GM19023 (cell line): Measurements from ENCODE around the gene TMEM233.
"Not testable (repeated sequence)": the region's sequence is repeated elsewhere in the genome, so short reads cannot be mapped to it uniquely, and the experiment has no call there.

ENCODE experiments used
- ATAC-seq: cut with Tn5 transposase; IDR thresholded peaks from one replicate; pipeline ENCODE4 v1.9.1; 2021; ENCODE audit warnings: mild to moderate bottlenecking, moderate library complexity; ENCODE audit not compliant: unreplicated experiment

Gene TMEM233

DNA sequence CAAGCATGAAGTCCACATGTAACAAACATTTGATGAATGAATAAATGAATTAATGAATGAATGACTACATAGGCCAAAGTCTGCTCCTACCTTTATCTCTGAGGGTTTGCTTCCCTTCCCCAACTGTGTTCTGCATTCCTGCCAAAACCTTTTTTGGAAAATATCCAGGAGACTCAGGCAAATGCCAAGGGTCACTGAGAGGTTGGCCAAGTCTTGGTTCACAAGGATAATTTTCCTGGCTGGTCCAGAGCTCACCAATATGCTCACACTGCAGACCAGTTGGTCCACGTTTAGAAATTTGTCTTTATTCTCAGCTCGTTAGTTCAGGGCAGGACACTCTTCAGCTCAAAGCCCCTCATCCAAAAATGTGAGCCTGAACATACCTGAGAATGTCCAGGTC is 10.2 kb downstream of the TMEM233 start:
- no peak for ATAC-seq

DNA sequence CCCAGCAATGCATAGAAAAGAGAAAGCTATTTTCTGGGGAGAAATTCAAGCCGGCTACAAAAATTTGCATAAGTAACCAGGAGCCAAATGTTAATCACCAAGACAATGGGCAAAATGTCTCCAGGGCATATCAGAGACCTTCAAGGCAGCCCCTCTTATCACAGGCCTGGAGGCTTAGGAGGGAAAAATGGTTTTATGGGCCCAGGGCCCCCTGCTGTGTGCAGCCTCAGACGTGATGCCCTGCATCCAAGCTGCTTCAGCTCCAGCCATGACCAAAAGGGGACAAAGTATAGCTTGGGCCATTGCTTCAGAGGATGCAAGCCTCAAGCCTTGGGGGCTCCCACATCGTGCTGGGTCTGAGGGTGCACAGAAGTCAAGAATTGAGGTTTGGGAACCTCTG is 15.8 kb downstream of the TMEM233 start:
- no peak for ATAC-seq

DNA sequence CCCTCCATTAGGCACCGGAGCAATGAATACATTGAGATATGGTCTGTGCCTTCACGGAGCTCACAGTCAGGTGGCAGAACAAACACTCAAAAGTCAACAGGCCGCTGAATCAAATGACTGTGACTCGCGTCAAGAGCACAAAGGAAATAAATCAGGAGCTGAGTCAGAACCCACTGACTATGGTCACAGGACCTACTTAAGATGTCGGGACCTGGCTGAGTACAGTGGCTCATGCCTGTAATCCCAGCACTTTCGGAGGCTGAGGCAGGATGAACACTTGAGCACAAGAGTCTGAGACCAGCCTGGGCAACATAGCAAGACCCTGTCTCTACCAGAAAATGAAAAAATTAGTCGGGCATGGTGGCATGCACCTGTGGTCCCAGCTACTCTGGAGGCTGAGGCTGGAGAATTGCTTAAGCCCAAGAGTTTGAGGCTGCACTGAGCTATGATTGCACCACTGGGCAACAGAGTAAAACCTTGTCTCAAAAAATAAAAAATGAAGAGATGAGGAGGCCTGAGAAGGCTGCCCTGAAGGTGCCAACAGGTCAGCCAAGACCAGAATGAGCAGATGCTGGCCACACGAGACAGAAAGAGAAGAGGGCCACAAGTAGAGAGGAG is 19.9 kb downstream of the TMEM233 start:
- ATAC-seq, result no peak

DNA sequence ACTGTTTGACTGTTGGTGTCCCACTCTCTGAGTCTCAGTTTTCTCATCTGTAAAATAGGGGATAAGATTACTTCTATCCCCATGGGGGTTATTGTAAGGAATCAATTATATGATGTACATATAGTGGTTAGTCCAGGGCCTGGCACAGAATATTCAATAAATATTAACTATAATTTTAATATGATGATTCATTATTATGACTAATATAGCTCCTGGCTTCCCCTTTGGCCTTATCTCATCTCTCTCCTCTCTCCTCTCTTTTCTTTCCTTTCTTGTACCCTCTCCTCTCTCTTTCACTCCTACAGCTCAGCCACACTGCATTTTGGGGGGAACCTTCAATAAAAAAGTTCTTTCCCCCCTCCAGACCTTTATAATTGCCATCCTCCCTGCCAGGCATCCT is 21.1 kb downstream of the TMEM233 start:
- ATAC-seq, result no peak

DNA sequence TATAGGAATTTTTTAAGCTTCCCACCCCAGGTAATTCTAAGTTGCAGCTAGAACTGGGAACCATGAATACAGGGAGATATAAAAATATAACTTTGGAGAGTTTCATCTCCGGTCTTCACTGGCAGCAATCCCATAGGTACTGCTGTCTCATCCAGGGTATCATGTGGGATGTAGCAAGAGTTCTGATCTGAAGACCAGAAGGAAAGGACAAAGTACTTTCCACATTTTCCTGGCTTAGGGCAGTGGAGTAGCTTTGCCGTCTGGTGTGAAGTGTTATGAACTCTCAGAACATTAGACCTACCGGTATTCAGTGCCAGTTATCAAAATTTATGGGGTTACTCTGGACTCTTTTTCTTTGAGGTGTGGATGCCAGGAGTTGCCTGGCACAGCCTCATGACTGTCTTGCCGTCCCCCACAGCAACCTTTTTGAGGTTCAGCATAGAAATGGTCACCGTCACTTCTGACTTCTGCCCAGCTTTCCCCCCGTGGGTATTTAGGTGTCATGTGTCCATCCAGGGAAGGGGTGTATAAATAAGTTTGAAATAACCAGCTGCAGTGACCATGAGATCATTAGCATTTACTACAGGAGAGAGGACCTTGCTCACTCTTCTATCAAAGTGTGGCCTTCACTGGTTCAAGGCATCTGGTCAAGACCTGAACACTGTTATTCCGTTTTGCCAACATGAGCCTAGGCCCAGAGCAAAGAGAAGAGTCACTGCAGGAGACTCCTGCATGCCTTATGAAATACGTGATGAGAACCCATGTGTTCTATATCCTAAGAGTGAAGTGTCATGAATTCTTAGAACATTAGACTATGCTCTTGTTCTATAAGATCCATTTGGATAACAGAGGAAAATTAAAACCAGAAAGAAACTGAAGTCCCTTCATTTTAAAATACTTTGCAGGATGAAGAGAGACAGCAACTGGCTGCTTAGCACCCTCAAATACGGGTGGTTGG is 22.2 kb downstream of the TMEM233 start:
- no peak for ATAC-seq

DNA sequence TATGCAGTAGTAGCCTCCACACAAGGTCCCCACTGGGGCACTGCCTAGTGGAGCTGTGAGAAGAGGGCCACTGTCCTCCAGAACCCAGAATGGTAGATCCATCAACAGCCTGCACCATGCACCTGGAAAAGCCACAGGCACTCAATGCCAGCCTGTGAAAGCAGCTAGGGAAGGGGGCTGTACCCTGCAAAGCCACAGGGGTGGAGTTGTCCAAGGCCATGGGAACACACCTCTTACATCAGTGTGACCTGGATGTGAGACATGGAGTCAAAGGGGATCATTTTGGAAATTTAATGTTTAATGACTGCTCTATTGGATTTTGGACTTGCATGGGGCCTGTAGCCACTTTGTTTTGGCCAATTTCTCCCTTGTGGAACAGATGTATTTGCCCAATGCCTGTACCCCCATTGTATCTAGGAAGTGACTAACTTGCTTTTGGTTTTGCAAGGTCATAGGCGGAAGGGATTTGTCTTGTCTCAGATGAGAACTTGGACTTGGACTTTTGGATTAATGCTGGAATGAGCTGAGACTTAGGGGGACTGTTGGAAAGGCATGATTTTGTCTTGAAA is 24.8 kb downstream of the TMEM233 start:
- ATAC-seq, result not testable (repeated sequence)

DNA sequence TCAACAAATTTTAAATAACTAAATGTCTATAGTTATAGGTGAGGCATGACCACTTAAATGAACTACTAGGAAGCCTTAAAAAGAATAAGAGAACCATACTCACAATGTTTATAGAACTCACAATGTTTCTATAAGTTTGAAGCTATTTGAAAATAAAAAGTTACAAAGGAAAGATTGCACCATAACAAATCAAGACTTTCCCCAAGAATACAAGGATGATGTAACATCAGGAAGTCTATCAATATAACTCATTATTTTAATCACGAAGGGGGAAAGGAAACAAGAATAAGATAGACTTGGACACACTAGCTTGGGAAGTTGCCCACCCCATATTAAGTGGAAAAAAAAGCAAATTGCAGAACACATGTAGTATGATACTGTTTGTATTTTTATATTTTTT is 26.9 kb downstream of the TMEM233 start:
- ATAC-seq, result no peak

DNA sequence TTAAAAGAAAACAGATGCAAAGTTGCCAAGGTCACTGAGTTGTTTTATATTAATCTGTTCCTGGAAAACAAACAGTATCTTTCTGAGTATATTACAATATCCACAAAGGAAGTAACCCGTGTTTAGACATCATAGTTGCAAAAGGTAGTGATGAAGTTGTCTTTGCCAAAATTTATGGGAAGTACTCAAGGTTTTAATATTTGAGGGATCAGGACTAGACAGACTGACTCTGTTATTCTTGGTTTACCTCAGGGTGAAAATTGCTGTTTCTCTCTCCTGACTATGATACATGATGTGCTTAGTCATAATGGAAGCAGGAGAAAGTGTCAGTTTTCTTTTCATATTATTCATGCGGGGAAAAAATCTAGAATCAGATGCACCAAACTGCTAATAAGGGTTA is 28.3 kb downstream of the TMEM233 start:
- ATAC-seq, result no peak

DNA sequence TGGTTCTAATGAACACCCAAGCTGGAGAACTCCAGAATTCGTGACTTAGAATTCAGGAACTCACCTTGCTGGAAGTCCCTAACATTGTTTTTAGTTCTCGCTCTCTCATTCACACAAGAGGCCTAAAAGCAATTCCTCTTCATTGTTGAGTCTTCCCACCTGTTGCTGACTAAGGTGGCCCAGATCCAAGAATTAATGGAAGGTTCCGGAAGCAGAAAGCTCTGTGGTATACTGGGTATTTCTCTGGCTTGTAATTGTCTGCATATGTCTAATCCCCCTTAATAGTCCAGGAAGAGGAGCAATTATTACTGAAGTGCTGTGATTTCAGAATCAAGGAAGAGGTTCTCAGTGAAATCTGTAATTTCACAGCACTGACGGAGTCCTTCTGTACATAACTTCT is 31.4 kb downstream of the TMEM233 start:
- ATAC-seq, result no peak

DNA sequence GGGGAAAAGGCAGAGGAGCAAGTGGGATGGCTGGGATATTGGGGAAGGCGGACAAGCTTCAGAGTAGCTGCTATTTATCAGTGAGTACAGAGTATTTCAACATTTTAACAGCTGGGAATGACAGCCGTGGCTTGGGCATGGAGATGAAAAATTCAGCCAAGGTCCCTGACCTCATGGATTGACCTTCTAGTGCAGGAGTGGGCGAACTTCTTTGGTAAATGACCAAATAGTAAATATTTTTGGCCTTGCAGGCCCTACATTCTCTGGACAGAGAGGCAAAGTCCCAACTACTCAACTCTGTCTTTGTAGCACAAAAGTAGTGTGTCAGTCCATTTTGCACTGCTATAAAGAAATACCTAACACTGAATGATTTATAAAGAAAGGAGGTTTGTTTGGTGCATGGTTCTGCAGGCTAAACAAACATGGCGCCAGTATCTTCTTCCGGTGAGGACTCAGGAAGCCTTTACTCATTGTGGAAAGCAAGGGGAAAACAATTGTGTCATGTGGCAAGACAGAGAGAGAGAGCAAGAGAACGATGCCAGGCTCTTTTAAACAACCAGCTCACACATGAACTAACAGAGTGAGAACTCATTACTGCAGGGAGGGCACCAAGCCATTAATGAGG is 33.6 kb downstream of the TMEM233 start:
- ATAC-seq, result no peak

DNA sequence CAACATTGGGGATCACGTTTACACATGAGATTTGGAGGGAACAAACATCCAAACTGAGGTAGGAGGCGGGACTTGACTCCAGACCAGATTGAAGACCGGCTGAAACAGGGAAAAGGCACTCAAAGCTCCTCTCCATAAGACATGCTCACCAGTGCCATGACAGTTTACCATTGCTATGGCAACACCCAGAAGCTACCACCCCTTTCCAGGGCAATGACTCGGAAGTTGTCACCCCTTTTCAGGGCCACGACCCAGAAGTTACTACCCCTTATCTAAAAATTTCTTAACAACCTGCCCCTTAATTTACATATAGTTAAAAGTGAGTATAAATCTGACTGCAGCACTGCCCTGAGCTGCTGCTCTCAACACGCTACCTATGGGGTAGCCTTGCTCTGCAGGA is 34.1 kb downstream of the TMEM233 start:
- no peak for ATAC-seq

DNA sequence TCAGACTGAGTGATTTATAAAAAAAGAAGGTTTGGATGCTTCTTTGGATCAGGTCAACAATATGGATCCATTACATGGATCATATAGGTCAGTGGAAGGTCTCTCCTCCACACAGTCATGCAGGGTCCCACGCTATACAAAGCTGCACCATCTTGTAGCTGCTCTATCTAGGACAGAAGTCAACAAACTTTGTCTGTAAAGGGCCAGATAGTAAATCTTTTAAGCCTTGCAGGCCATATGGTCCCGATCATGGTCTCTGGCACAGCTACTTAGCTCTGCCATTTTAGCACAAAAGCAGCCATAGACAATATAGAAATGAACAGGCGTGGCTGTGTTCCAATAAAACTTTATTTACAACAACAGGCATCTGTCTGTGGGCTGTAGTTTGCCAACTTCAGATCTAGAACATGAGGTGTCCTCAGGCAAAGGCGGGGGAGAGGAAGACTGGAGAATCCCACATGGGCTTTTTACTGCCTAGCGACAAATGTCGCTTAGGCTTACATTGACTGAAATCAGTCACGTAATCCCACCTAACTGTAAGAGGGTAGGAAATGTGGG is 36.7 kb downstream of the TMEM233 start:
- no peak for ATAC-seq

DNA sequence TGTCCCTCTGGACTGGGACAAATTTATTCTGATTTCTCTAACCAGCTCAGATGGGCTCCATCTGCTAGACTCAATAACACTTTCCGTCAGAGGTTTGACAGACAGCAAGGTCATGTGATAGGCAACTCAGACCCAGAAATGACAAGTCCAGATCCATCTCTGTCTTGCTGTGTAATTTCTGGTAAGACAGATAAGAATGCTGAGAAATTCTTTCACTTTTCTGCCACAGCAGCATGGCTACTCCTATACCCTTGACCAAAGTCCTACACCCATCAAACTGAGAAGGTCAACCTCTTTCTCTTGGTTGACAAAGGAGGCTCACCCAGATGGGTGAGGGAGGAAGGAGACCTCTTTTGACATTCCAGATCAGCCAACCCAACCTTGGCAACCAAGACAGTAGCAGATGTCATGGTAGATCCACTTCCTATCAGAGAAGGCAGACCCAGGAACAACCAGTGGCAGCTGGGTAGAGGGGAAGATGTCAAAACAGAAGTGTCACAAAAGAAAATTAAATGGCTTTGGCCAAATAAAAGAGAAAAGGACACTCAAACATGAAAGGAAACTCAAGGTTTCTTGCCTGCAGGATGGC is 37.5 kb downstream of the TMEM233 start:
- no peak for ATAC-seq

DNA sequence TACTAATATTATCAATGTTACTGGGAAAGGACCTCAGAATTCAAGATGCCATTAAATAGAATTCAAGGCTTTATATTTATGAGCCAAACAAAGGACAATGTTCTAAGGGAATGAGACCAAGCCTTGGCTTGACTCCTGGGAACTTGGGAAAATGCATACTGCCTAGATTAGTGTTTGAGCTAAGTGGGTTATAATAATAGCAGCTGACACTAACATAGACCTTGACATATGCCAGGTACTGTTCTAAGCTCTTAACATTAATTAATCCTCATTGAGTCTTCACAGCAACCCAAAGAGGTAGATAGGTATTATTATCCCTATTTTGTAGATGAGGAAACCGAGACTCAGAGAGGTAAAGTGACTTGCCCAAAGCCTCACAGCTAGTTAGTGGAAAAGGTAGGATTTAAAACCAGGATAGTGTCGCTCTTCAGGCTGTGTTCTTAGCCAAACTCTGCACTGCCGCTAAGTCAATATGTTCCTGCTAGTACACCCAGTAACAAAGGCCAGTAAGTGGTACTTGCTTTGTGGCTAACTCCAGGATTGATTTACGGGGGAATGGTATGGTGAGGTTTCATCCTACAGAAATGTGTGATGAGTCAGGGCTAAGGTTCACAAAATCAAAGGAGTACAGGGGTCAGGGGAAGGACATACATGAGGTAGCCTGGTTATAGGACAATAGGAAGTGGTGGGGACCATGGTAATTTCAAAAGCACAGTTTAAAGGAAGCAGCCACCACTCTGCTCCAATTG is 38.5 kb downstream of the TMEM233 start:
- no peak for ATAC-seq

DNA sequence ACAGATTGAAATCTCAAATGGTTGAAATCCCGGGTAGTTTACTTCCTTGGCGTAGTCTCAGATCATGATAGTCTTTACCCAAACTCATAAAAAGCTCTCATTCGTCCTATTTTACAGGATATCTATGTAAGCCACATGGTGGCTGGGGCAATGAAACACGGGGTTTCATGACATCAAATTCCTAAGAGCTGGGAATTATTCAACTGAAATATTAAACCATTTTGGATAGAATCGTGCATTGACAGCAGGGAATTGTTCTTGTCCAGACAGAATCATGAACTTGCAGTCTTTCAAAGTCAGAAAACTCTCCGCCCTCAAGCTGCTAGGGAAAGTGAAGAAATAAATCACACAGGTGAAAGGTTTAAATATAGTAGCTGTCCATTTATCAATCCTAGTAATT is 41.2 kb downstream of the TMEM233 start:
- ATAC-seq, result no peak

DNA sequence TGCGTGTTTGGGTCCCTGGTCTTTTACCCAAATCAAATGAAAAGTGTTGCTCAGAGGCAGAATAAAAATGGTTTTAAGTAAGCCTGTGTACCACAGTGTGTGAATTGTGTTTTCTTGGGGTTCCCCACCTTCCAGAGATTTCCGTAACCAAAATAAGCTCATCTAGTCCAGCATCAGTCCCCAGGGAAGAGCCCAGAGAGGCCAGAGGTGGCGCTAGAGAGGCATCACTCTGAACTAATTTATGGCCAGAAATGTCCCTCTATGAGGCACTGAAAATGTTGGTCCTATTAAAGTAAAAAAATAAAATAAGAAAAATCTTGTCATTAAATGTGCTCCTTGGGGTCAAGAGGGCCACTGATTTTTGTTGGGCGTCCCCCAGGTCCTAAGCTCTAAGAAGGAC is 49.4 kb downstream of the TMEM233 start:
- ATAC-seq, result no peak

DNA sequence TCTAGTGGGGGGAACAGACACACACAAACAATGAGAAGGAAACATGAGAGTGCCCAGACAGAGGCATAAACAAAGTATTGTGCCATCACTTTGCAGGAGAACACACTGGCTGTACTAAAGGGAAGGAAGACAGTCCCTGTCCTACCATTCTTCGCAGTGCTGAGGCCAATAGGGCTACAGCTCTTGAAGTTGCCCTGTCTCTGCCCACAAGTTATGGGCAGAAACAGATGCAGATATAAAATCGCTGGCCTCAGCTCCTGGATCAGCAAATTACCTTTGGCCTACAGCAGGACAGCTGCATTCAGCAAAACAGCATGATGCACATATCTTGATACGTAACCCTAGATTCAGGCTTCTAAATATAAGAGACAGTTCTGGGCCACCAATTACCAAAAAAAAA is 51.4 kb downstream of the TMEM233 start:
- ATAC-seq, result no peak

DNA sequence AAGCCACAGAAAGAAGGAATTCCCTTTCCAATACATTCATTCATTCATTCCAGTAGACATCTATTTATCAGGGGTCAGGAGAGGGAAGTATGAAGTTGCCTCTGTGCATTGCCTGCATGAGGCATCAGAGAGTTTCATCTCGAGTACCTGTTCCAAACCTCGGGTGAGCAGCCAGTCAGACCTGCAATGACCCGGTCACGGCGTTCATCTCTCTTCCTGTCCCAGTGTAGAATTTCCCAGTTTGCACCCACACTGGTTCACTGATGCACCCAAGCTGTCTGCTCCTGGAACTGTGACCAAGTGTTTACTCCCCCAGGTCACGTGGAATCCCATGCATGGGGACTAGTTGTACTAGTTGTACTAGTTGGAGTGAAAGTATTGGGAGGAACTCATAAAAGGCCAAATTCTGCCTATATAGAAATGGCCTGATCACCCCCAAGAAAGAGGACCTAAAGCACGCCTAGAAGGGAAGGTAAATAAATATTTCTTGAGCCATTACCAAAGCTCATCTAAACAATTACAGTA is 52.0 kb downstream of the TMEM233 start:
- no peak for ATAC-seq

DNA sequence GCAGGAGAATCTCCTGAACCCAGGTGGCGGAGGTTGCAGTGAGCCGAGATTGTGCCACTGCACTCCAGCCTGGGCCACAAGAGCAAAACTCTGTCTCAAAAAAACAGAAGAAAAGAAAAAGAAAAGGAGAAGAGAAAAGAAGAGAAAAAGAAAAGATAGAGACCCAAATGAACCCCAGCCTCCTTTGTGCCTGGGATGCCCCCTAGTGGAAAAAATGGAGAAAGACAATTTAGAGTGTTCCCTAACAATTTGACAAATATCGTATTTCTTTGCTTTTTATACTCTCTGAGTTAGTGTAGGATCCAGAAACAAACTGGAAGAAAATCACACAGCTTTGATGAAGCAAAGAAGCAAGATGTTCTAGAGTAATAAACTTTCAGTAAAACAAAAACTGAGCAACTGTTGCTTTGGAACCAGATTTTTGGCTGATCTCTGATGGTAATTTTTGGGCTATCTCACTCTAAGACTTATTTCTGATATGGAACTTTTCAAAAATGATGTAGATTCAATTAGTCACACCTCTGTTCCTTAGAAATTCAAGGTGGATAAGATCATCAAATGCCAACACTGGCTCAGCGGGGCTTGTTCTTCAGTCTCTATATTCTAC is 55.7 kb downstream of the TMEM233 start:
- ATAC-seq, result no peak

DNA sequence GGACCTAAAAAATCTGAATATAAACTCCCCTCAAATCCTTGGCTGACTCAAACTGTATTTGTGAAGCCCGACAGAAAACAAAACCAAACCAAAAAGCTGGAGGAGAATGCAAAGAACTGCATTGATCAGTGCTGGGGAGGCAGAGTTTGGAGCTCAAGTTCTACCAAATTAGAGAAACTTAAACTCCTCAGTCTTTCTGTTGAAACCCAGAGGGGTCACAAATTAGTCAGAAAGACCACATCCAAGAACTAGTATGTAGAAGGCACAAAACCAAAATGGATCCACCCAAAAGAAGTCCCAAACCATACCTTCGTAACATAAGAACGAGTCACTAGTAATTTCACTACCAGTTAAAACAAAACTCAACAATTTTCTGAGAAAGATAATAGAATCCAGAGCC is 59.1 kb downstream of the TMEM233 start:
- no peak for ATAC-seq
